NOMO-1 (cell line): ENCODE measurements around the gene CHRNB2.
A peak's percentile ranks its signal among the peaks of the same experiment; 100 is the strongest.

Source experiments
- DNase-seq, 2 experiments: peaks; one replicate each; lab custom pipeline; 2025; ENCODE audit not compliant: unreplicated experiment in 2 of 2; lab: John Stamatoyannopoulos, UW

Gene CHRNB2

DNA sequence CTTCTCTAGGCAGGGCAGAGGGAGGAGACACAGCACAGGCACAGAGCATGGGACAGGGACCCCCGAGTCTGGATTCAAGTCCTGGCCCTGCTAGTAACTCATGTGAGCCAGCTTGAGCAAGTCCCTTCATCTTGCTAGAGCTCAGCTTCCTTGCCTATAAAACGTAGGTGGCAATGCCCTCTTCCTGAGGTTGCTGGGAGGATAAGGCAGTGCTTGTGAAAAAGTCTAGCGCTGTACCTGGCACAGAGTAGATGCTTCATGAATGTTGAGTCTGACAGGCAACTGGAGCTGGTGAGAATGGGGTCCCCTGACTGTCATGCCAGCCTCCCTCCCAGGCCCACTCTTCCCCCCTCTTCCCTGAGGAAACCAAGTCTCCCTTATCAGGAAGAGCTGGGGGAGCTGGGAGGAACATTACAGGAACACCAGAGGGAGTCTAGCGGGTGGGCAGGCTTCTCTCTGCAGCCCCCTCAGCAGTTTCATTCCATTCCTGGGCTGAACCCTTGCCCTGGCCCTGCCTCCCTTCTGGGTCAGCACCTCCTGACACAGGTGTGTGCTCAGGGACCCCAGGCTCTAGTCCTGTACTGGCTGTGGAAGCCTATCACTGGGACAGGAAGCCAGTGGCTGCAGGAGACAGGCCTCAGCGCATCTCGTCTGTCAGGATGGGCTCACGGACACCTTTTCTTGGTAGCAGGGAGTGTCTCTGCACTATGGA, 9.9 kb downstream of the CHRNB2 start:
- no peak for DNase-seq

DNA sequence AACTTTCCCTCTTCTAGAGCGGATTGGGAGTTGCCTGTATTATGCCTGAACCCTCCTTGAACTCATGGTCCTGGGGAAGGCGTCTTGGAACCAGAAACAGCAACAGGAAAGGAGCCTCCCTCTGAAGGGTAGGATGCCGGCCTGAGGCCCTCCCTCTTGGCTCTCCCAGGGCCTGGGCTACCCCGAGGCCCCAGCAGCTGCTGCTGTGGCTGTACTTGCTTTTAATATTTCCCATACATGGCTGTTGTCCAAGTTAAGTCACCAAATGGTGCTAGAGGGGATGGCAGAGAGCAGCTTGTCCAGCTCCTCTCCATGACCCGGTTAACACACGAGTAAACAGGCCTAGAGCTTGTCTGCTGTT, 10.5 kb downstream of the CHRNB2 start:
- no peak for DNase-seq

DNA sequence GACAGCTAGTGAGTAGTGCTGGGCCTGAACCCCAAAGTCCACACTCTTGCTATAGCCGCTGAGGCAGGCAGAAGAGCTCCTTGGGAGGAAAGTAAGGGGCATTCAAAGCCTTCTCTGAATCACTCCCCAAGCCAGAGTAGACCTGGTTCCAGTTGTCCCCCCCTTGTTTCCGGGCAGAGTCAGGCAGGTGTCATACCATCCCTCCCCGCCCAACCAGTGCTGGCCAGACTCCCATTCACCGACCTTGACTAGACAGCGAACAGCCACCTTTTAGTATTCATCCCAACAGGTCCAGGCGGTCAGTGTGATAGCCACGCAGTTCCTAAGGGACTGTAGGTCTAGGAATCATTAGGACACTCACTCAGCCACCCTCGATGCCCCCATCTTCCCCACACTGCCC, 11.8 kb downstream of the CHRNB2 start:
- DNase-seq, result no peak

DNA sequence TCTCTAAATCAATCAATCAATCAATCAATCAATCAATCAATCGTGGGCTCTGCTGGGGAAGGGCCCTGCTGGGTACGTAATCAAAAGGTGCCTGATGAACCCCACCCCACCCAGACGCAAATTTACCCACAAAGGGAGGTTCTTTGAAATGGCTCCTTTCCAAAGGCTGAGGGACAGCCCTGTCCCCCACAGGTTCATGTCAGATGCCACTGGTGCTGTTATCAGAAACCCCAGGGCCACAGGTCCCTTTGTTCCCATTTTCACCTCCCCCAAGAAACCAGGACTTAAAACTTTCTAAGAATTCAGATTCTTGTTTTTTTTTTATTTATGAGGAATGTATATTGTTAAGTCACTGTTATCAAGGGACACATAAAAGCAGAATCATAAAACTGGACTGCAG, 14.2 kb downstream of the CHRNB2 start:
- no peak for DNase-seq

DNA sequence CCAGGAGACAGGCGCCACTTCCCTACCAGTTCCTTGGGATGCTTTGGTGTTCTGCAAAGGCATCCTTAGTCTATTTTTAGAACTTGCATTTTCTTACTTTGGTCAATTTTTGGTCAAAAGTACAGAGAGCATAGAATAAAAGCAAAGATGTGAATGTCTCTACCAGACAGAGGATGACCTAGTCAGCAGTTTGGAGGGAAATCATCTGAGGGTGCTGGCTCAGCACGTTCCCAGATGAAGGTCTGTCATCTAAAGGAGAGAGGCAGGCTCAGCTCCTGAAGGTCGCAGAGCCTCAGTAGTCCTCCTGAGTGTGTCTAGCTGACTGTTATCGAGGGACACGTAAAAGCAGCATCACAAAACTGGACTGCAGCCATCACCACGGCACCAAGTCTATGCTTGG, 15.3 kb downstream of the CHRNB2 start:
- no peak for DNase-seq

DNA sequence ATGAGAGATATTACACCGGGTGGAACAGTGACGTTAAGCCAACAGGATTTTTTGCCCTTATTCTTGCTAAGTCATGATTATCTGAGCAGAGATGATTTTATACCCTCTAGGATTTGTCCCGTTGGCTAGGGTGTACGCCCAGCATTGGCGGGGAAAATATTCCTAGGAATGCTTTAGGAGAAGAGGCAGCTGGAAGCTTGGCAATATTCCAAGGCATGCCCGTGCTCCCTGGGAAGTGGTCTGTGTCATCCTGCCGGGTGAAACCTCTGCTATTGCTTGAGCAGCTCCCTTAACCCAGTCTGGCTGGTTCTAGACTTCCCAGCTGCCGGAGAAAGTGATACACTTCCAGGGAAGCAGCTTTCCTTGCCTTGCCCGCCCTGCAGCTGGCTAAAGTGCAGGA, 16.2 kb downstream of the CHRNB2 start:
- DNase-seq, result no peak

DNA sequence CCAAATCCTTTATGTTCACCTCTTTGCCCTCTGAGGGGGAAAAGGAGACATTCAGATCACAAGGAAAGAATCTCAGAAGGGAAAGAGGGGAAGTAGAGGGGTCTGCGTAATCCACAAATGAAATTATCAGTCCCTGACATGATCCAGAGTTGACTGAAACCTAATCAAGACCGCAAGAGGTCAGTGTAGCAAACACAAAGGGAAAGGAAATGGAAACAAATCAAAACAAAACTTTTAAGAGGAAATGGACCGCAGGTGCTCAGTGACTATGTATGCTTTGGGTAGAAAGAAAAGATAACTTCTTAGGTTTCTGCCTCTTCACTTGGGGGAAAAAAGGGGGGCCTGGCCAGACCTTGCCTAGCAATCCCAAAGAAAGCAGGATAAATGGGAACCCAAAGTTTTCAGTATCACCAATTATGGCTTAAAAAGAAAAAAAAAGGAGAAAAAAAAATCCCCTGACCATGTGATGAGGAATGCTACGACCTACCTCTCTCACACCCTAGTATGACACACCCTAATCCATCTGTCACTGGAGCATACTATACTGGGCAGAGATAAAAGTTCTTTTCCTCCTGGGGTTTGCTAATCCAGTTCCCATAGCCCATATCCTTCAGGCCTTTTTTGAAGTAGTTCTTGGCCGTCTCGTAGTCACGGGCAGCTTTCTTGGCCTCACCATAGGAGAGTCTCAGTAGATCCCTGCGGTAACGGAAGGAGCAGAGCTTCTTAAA, 16.9 kb downstream of the CHRNB2 start:
- no peak for DNase-seq

DNA sequence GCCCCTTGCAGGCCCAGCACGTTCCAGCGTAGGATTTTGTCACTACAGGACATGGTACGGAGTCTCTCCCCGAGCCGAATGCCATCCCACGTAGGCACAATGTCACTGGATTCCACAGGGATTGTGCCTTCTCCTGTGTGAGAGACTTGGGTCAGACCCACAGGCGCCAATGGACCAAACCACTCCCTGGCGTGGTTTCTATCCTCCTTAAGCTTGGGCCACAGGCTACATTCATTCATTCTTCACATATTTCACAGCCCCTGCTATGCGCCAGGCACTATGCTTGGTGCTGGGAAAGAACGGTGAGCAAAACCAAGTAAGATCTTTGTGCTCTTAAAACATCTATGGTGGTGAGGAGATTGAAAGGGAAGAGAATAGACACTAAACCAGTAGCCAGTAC, 18.7 kb downstream of the CHRNB2 start:
- no peak for DNase-seq

DNA sequence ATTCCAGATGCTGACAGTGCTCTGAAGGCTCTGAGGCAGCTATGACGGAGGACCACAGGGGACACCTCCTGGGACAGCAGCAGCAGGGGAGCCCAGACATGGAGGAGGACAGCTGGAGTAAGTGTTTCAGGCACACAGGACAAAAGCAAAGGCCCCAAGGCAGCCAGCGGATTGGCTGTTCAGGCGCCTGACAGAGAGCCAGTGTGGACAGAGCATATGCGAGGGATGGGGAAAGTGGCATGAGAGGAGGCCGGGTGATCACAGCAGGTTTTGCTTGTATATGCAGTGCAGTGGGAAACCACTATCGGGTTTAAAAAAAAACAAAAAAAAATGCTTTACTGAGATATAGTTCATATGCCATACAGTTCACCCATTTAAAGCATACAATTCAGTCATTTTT, 19.1 kb downstream of the CHRNB2 start:
- DNase-seq, result no peak

DNA sequence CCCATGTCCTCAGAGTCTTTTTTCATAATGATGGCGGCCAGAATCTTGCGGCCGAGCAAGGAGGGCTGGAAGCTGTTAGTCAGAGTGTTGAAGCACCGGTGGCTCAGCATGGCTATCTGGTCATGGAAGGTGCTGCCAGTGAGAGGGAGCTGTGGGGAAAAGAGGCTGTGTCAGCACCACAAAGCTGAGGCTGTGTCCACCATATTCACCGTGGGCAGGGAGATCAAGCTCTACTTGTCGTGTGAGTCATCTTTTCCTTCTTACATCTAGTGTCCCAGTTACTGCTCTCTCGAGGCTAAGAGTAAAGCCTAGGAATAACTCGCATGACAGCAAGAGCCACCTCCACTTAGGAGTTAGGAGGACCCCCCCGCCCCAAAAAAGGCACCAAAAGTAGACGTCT, 22.2 kb downstream of the CHRNB2 start:
- no peak for DNase-seq

DNA sequence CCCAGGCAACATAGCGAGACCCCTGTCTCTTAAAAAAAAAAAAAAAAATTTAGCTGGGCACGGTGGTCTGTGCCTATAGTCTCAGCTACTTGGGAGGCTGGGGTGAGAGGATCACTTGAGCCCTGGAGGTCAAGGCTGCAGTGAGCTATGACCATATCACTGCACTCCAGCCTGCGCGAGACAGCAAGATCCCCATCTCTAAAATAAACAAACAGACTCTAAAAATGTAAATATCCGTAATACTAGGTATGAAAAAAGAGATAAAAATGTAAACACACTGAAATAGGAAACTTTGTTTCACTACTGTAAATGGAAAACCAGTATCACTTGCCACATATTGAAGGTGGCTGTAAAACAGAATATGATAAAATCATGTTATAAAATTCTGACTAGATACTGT, 23.2 kb downstream of the CHRNB2 start:
- no peak for DNase-seq

DNA sequence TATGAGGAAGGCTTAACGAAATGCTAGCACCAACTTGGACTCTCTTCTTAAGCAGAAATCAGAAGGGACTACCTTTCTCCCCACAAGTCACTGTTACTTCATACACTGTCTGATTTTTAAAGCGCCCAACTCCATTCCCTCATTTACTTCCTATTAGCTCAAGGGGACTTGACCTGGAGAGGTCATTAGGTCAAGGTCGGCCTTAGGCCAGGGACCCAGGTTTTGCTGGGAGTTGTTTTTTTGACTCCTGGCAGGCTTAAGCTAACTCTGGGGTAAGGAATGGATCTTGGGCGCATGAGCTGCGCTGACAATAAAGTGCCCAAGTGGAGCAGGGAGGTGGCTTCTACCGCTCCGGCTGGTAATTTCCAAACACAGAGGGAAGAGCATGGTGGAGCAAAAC, 23.6 kb downstream of the CHRNB2 start:
- no peak for DNase-seq

DNA sequence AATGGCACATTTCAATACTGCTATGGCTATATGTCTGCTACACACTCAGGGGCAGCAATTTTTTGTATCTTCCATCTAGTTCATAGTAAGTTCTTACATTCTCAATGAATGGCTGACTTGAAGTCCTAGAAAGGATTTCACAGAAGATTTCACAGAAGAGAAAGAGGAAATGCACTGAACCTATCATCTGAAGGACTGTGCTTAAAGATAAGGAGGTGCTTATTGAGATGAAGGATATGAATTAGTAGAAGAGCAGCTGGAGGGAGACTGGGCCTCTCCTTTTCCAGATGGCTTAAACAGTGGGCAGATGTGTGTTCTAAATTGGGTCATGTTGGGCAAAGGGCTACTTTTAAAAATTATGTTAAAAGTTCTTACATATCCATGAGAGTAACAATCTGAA, 25.8 kb downstream of the CHRNB2 start:
- no peak for DNase-seq

DNA sequence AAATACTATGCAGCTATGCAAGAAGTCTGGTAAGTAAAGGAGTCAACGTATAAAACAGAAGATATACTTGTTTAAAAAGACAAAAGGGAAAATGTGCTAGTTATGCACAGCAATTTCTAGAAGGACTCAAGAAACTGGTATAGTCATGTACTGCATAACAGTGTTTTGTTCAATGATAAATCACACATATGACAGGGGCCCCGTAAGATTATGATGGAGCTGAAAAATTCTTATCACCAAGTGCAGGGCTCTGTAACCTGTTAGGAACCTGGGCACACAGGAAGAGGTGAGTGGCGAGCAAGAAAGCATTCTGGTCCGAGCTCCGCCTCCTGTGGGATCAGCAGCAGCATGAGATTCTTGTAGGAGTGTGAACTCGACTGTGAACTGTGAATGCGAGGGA, 27.2 kb downstream of the CHRNB2 start:
- DNase-seq, result no peak

DNA sequence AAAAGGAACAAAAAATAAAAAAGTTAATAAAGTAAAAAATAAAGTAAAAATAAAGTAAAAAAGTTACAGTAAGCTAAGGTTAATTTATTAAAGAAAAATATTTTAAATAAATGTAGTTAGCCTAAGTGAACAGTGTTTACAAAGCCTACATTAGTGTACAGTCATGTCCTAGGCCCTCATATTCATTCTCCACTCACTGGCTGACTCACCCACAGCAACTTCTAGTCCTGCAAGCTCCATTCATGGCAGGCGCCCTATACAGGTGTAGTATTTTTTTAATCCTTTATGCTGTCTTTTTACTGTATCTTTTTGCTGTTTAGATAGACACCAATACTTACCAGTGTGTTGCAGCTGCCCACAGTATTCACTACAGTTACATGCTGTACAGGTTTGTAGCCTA, 28.0 kb downstream of the CHRNB2 start:
- no peak for DNase-seq

DNA sequence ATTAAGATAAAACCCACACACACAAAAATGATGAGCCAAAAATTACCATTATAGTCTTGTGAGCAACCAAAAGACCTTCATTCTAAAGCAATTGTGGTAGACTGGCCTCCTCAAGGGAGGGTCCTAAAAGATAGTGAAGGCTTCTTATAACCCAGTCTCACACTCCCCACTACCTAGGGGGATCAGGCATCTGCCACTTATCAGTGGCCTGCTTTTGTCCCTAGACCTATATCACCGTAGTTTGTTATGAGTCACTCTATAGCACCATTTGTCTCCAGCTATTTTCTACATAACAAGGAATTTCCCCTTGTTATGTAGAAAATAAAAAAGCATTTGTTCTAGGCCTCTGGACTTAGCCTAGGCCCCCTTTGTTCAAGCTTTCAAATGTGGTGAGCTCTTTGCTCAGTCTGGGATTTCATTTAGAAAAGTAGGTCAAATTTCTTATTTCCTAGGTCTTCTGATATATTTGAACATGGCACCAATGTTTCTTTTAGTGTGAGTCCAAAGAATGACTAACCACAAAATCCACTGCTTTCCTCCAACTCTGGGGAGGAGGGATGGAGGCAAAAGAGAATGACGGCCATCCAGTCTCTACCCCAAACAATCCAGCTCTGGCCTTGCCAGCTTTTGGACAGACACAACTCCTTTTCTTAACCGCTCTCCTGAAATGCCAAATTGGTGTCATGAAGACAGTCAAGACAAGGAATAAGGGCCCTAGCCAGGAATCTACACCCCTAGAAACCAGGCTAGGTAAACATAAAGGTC, 31.5 kb downstream of the CHRNB2 start:
- DNase-seq, result no peak

DNA sequence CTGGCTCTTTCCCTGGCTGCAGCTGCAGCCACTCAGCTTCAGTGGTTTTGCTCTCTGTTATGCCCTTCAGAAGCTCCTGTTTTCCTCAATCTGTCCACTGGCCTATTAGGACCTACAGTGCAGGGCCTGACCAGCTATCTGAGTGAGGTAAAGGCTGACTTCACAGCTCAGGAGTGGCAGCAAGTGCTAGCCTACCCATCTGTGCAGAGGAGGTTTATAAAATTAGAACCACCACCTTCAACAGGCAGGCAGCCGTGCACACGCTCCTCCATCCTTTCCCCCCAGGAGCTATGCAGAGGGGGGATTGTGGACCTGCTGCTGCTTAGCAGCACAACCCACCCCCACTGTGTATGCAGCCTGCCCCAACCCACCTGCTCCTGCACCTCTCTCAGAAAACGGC, 32.1 kb downstream of the CHRNB2 start:
- DNase-seq, result no peak

DNA sequence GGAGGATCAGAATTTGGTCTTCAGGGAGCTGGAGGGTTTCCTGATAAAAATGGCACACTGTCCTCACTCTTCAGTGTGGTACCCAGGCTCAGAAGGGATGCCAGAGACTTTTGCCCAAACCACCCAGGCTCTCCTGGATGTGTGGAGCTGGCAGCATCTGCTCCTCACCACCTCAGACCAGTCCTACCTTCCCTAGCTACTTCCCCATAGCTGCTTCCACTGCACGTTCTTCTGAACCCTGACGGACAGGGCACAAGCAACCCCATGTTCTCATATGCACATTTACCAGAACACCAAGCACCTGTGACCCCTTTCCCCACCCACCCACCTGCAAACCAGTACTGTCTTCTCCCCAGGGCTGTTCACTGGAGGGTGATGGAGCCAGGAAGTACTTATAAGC, 35.7 kb downstream of the CHRNB2 start:
- DNase-seq, result no peak

DNA sequence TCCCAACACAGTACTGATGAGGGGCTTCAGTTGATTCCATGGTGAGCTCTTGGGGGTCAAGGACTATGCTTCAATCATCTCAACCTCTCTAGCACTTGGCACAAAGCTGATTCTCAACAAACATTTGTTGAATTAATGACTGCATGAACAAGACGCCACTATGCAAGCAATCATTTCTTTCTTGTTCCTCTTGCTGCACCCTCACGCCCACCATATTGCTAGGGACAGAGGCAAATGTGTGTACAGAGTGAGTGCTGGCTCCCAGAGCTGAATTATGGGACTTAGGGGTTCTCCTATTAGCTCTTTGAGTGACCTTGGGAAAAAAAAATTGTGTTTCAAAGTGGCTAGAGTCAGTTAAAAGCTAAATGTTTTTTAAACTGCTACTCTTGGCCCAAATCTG, 38.0 kb downstream of the CHRNB2 start:
- no peak for DNase-seq

DNA sequence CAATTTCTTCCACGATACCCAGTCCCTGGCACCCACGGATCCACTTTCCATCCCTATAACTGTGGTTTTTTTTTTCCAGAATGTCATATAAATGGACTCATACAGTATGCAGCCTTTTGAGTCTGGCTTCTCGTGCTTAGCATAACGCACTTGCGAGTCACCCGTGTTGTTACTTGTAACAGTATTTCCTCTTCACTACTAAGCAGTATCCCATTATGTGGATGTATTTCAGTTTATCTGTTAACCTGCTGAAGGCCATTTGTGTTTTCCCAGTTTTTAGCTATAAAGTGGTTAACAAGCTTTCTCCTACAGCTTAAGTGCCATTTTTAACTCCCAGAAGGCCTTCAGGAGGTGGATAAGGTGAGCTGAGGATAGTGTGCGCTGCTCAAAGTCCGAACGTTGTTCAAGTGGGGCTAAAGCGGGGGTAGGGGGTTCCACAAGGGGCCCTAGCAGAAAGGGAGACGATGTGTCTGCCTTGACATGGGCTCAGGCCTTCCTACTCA, 39.6 kb downstream of the CHRNB2 start:
- DNase-seq, result peak in 1 of 2 experiments; percentile 14

DNA sequence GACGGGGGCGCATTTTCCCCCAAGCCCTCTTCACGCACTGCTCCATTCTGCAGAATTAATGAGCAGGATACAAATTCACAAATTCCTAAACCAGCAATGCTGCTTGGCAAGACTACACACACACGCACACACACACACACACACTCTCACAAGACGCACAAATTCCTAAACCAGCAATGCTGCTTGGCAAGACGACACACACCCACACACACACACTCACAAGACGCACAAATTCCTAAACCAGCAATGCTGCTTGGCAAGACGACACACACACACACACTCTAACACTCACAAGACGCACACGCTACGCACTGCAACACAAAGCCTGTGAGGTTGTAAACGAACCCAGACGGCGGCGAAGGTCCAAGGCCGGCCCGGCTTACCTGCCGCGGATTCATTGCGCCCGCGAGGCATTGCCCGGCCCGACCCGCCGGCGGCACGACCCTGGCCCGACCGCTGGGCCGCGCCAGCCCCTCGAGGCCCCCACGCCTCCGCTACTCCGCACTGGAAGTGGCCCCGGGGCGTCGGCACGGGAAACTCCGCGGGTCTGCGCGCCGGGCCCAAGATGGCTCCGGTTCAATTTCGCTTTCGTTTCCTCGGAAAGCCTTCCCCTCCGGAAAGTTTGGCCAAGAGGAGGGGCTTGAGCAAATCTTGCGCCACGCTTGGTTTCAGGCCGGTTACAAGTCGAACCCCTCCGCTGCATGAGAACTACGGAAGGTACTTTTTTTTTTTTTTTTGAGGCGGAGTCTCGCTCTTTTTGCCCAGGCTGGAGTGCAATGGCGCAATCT, 40.2 kb downstream of the CHRNB2 start, which contains the start of gene ADAR:
ADAR (minus strand) TSS at position 578 of the 788 bp plus-strand sequence; CDS start at position 398, 180 bp downstream.
- peak; percentile 96 to 97 for DNase-seq
